ENCODE measurements around the gene ZNF555. TPM values are rescaled to one million over a fixed set of nuclear protein-coding genes. Genes with fewer than 3 reads are reported as not detected.

Gene ZNF555
- total RNA-seq, 4 donors from 2014 or later = 3.0 to 7.5 (median 5.3) TPM

DNA sequence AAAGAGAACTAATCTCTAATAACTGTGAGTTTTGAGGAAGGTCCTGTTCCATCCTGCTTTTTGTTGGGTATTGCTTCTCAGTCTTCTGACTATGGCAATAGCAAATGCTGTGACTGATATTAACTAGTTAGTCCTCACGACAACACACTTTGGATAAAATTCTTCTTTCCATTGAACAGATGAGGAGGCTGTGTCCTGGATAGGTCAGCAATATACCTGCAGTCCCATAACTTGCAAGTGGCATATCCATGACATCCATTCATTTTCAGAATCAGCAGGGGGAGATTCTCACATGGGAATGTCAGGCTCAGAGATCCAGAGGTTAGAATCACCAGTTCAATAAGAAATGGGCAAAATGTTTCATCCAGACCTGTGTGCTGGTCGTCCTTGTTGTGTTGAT lies 14.3 kb upstream of the ZNF555 start:
- no peaks in the 10 kb centered on the region for H3K4me1 ChIP-seq
- peaks cover 0 to 24% (median 6%) of the 10 kb centered on the region in 4 donors for H3K9me3 ChIP-seq
- H3K36me3 ChIP-seq = peaks cover 2 to 66% (median 44%) of the 10 kb centered on the region in 4 donors
- no peak for DNase-seq (ENCODE audit: extremely low spot score)
- H3K4me3 ChIP-seq = no peak overlapping the region
- no peaks in the 10 kb centered on the region for H3K27me3 ChIP-seq
- WGBS = 100% methylated on average over 2 of the region's 2 CpGs
- H3K27ac ChIP-seq (replicated peaks in 1 of 4) = no peak overlapping the region
- intact Hi-C loops (cut with DNase I) = no loop called here
- TF ChIP-seq, protein P1, sequence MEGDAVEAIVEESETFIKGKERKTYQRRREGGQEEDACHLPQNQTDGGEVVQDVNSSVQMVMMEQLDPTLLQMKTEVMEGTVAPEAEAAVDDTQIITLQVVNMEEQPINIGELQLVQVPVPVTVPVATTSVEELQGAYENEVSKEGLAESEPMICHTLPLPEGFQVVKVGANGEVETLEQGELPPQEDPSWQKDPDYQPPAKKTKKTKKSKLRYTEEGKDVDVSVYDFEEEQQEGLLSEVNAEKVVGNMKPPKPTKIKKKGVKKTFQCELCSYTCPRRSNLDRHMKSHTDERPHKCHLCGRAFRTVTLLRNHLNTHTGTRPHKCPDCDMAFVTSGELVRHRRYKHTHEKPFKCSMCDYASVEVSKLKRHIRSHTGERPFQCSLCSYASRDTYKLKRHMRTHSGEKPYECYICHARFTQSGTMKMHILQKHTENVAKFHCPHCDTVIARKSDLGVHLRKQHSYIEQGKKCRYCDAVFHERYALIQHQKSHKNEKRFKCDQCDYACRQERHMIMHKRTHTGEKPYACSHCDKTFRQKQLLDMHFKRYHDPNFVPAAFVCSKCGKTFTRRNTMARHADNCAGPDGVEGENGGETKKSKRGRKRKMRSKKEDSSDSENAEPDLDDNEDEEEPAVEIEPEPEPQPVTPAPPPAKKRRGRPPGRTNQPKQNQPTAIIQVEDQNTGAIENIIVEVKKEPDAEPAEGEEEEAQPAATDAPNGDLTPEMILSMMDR (IDR thresholded peaks at IDR 0.05) = no peak

DNA sequence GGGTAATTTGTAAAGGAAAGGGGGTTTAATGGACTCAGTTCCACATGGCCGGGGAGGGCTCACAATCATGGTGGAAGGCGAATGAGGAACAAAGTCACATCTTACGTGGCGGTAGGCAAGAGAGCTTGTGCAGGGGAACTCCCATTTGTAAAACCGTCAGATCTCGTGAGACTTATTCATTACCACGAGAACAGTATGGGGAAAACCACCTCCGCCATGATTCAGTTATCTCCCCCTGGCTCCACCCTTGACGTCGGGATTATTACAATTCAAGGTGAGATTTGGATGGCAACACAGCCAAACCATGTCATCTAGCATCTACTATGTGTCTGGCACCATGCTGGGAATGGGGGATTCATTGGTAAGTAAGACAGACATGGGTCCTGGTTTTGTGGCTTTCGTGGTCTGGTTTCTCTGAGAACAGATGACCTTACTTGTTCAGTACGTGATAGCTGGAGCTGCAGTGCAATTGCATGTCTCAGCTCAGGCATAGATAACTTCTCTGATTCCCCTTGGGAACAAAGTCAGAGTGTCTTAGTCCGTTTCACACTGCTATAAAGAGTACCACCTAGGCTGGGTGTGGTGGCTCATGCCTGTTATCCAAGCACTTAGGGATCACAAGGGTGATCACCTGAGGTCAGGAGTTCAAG lies 13.3 kb upstream of the ZNF555 start:
- Histone ChIP-seq H3K27me3 (no peaks in the 10 kb centered on the region), H3K9me3 (peaks cover 0 to 34% (median 15%) of the 10 kb centered on the region in 4 donors), H3K27ac (replicated peaks in 1 of 4) (no peak overlapping the region), H3K36me3 (peaks cover 11 to 73% (median 52%) of the 10 kb centered on the region in 4 donors), H3K4me1 (no peaks in the 10 kb centered on the region), H3K4me3 (no peak overlapping the region)
- intact Hi-C loops (cut with DNase I) = no loop called here
- no peak for DNase-seq (ENCODE audit: extremely low spot score)
- TF ChIP-seq, protein P1 (IDR thresholded peaks at IDR 0.05) = no peak
- TF ChIP-seq POLR2AphosphoS5 (IDR thresholded peaks at IDR 0.05) (no peak), POLR2A (IDR thresholded peaks at IDR 0.05; ENCODE audit: low read depth) (no peak), EP300 (IDR thresholded peaks at IDR 0.05) (no peak)
- 96% methylated on average over 13 of the region's 13 CpGs for WGBS

DNA sequence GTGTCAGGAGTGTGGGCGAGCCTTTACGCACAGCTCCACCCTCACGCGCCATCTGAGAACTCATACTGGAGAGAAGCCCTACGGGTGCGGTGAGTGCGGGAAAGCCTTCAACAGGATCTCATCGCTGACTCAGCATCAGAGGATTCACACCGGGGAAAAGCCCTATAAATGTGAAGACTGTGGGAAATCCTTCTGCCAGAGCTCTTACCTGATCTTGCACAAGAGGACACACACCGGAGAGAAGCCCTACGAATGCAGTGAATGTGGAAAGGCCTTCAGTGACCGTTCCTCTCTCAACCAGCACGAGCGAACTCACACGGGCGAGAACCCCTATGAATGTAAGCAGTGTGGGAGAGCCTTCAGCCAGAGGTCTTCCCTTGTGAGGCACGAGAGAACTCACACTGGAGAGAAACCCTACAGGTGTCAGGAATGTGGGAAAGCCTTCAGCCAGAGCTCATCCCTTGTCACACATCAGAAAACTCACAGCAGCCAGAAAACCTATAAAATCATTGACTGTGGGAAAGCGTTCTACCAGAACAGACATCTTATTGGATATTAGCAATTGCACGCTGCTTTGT lies 6.9 kb upstream of the ZNF555 start:
- Histone ChIP-seq H3K9me3 (peaks cover 12 to 78% (median 56%) of the 10 kb centered on the region in 4 donors), H3K27me3 (no peaks in the 10 kb centered on the region), H3K36me3 (peaks cover 28 to 64% (median 47%) of the 10 kb centered on the region in 4 donors), H3K27ac (replicated peaks in 1 of 4) (no peak overlapping the region), H3K4me3 (no peak overlapping the region), H3K4me1 (no peaks in the 10 kb centered on the region)
- intact Hi-C loops (cut with DNase I) = no loop called here
- no peak for DNase-seq (ENCODE audit: extremely low spot score)
- no peak for TF ChIP-seq POLR2A (IDR thresholded peaks at IDR 0.05; ENCODE audit: low read depth)
- TF ChIP-seq POLR2AphosphoS5 (IDR thresholded peaks at IDR 0.05) = no peak
- TF ChIP-seq, protein P1 (IDR thresholded peaks at IDR 0.05) = no peak
- no peak for TF ChIP-seq EP300 (IDR thresholded peaks at IDR 0.05)
- 97% methylated on average over 19 of the region's 19 CpGs for WGBS

DNA sequence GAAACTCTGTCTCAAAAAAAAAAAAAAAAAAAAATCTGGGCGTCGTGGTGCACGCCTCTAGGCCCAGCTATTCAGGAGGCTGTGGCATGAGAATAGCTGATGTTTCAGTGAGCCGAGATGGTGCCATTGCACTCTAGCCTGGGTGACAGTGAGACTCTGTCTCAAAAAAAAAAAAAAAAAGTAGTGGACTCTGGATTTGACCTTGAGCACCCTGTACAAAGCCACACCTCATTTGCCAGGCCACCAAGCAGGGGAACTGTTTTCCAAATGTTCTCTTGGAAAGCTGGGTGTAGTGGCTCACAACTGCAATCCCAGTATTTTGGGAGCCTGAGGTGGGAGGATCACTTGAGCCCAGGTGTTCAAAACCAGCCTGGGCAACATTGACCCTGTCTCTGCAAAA lies 3.8 kb upstream of the ZNF555 start:
- no peaks in the 10 kb centered on the region for H3K27me3 ChIP-seq
- no peak overlapping the region for H3K4me3 ChIP-seq
- peaks cover 12 to 58% (median 45%) of the 10 kb centered on the region in 4 donors for H3K9me3 ChIP-seq
- peaks cover 22 to 44% (median 35%) of the 10 kb centered on the region in 4 donors for H3K36me3 ChIP-seq
- DNase-seq (ENCODE audit: extremely low spot score) = no peak
- peaks cover 3 to 14% (median 10%) of the 10 kb centered on the region in 4 donors for H3K4me1 ChIP-seq
- no peak overlapping the region for H3K27ac ChIP-seq (replicated peaks in 1 of 4)
- TF ChIP-seq EP300 (IDR thresholded peaks at IDR 0.05) = no peak
- TF ChIP-seq, protein P1 (IDR thresholded peaks at IDR 0.05) = no peak
- TF ChIP-seq POLR2A (IDR thresholded peaks at IDR 0.05; ENCODE audit: low read depth) = no peak
- no peak for TF ChIP-seq POLR2AphosphoS5 (IDR thresholded peaks at IDR 0.05)
- 94% methylated on average over 4 of the region's 4 CpGs for WGBS
- intact Hi-C loops (cut with DNase I) = no loop called here

All from esophagus muscularis mucosa (tissue), 4 donors.